Measurements from ENCODE around the gene LTBP4. TPM values are rescaled to one million over a fixed set of nuclear protein-coding genes. Genes with fewer than 3 reads are reported as not detected.

Gene LTBP4
- total RNA-seq, 1 experiment from 2014 or later, result 47.7 TPM

DNA sequence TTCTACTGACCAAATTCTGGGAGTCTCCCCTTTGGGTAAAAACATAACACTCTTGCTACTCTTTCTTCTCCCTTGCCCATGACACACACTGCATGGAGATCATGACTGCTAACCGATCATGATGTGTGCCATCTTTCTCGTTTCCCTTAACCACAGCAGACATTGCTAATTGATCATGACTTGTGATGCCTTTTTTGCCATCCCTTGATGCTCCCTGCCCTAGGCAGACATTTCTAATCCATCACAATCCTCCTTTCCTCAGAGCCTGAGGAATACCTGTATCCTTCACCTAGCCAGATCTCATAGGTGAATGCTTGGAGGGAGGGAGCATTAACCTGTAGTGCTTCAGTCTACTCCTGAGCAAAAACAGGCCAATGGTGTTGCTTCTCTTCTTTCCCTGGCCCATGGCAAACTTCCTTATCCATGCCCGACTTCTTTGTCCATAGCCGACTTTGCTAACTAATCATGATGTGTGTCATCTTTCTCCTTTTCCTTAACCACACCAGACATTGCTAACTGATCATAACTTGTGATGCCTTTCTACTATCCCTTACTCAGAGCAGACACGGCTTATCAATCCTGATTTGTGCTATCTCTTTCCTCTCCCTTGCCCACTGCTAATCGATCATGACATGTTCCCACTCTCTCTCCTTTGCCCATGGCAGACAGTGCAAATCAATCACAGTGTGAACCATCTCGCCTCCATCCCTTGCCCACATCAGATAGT, 71.6 kb downstream of the LTBP4 start:
- in situ Hi-C loops (cut with HindIII; ENCODE audit: low pct_unique_long_range_greater_than_20kb, low sequenced_read_pairs), result no loop called here

DNA sequence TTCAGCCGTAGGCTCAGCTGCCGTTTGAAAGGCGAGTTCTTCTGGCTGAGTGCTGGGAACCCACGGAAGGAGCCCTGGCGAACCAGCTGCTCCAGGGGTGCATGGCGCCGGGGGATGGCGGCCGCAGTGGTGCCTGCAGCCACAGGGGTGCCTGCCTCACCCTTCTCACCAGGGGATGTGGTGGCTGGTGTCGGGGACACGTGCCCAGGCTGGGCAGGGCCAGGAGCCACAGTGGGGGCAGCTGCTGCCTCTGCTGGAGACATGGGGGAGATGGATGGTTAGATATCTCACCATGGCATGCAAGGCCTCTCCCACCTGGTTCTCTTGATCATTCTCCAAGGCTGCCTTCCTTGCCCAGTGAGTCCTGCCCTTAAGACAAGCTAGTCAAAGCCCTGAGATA, 72.2 kb downstream of the LTBP4 start:
- in situ Hi-C loops (cut with HindIII; ENCODE audit: low pct_unique_long_range_greater_than_20kb, low sequenced_read_pairs), result no loop called here
- no peak for DNase-seq (ENCODE audit: low read depth)

More for the DNA sequence above, 71.6 kb downstream of the LTBP4 start:
- no peak for DNase-seq (ENCODE audit: low read depth)

DNA sequence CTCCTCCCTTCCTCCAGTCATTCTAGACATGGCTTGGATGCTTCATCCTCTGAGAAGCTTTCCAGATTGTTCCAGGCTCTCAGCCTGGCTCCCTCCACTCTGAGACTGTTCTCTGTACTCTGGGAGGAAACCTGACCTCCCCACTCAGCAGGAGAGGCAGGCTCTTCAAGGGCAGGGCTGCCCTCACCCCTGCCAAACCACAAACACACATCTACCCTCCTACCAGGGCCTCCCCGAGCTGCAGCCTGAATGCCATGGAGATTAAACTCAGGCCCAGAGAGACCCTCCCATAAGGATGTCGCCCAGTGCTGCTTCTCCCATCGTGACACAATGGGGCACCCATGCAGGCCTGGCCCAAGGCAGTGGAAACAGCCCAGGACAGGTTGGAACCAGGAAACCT, 73.1 kb downstream of the LTBP4 start:
- in situ Hi-C loops (cut with HindIII; ENCODE audit: low pct_unique_long_range_greater_than_20kb, low sequenced_read_pairs), result no loop called here
- DNase-seq (ENCODE audit: low read depth), result no peak

DNA sequence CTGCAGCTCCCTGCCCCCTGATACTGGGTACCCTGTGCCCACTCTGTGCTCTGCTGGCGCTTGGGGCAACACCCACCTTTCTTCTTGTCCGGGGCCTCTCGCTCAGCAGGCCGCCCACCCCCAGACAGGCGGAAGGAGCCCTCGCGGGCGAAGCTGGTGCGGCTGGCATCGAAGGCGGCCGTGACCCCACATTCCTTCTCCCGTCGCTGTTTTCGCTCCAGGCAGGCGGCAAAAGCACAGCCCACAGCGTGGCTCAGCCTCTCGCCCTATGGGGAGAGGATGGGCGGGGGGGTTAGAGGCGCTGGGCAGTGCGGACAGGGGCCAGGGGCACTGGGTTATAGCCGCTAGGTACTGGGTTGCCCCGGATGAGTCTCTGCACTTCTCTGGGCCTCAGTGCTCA, 76.0 kb downstream of the LTBP4 start:
- DNase-seq (ENCODE audit: low read depth), result no peak
- in situ Hi-C loops (cut with HindIII; ENCODE audit: low pct_unique_long_range_greater_than_20kb, low sequenced_read_pairs), result no loop called here

Other genes starting within 250 kb of the LTBP4 start
- not detected in 2 replicates for gene HIPK4, start 211.2 kb upstream of the LTBP4 start, total RNA-seq (2014; rRNA removed; shearing (Covaris generic); ENCODE audit: low replicate concordance)
- 4.4 and 5.3 TPM in 2 replicates for gene PRX, start 188.0 kb upstream of the LTBP4 start, total RNA-seq (2014; rRNA removed; shearing (Covaris generic); ENCODE audit: low replicate concordance)
- gene SERTAD1, start 175.4 kb upstream of the LTBP4 start, total RNA-seq (2014; rRNA removed; shearing (Covaris generic); ENCODE audit: low replicate concordance), result 31.7 and 35.5 TPM in 2 replicates
- gene SERTAD3, start 157.0 kb upstream of the LTBP4 start, total RNA-seq (2014; rRNA removed; shearing (Covaris generic); ENCODE audit: low replicate concordance), result 68.2 and 68.5 TPM in 2 replicates
- 649 and 783 TPM in 2 replicates for gene BLVRB, start 135.6 kb upstream of the LTBP4 start, total RNA-seq (2014; rRNA removed; shearing (Covaris generic); ENCODE audit: low replicate concordance)
- gene SPTBN4, start 134.4 kb upstream of the LTBP4 start, total RNA-seq (2014; rRNA removed; shearing (Covaris generic); ENCODE audit: low replicate concordance), result 4.2 and 6.3 TPM in 2 replicates
- 92.6 and 137 TPM in 2 replicates for gene SHKBP1, start 24.5 kb upstream of the LTBP4 start, total RNA-seq (2014; rRNA removed; shearing (Covaris generic); ENCODE audit: low replicate concordance)
- gene NUMBL, start 89.3 kb downstream of the LTBP4 start, total RNA-seq (2014; rRNA removed; shearing (Covaris generic); ENCODE audit: low replicate concordance), result 22.2 and 39.0 TPM in 2 replicates
- gene COQ8B, start 115.5 kb downstream of the LTBP4 start, total RNA-seq (2014; rRNA removed; shearing (Covaris generic); ENCODE audit: low replicate concordance), result 81.8 and 159 TPM in 2 replicates
- 23.1 and 25.3 TPM in 2 replicates for gene ITPKC, start 115.7 kb downstream of the LTBP4 start, total RNA-seq (2014; rRNA removed; shearing (Covaris generic); ENCODE audit: low replicate concordance)
- gene ACTMAP, start 149.1 kb downstream of the LTBP4 start, total RNA-seq (2014; rRNA removed; shearing (Covaris generic); ENCODE audit: low replicate concordance), result 3.3 and 5.2 TPM in 2 replicates
- 51.1 and 64.3 TPM in 2 replicates for gene SNRPA, start 149.8 kb downstream of the LTBP4 start, total RNA-seq (2014; rRNA removed; shearing (Covaris generic); ENCODE audit: low replicate concordance)
- gene MIA, start 174.2 kb downstream of the LTBP4 start, total RNA-seq (2014; rRNA removed; shearing (Covaris generic); ENCODE audit: low replicate concordance), result not detected in 2 replicates
- 62.7 and 79.7 TPM in 2 replicates for gene RAB4B, start 176.9 kb downstream of the LTBP4 start, total RNA-seq (2014; rRNA removed; shearing (Covaris generic); ENCODE audit: low replicate concordance)
- 98.8 and 138 TPM in 2 replicates for gene EGLN2, start 197.8 kb downstream of the LTBP4 start, total RNA-seq (2014; rRNA removed; shearing (Covaris generic); ENCODE audit: low replicate concordance)
- not detected in 2 replicates for gene CYP2A6, start 249.1 kb downstream of the LTBP4 start, total RNA-seq (2014; rRNA removed; shearing (Covaris generic); ENCODE audit: low replicate concordance)